Measurements from ENCODE around the gene INPP4A.

The INPP4A gene

GRCh38 chr2:98485453-98485755, 40.7 kb downstream of the INPP4A start:
- Mint-ChIP-seq H3K4me3 (peak overlapping the region; percentile 14), H3K36me3 (no peaks in the 10 kb centered on the region), H3K9me3 (ENCODE audit: low read depth) (no peaks in the 10 kb centered on the region), H3K4me1 (ENCODE audit: low read depth) (peaks cover 96% of the 10 kb centered on the region), H3K27ac (peak overlapping the region; percentile 78), H3K27me3 (no peaks in the 10 kb centered on the region)

- H3K4me1 Mint-ChIP-seq (ENCODE audit: low read depth), result peaks cover 89% of the 10 kb centered on the region
- no peaks in the 10 kb centered on the region for H3K9me3 Mint-ChIP-seq (ENCODE audit: low read depth)
- no peaks in the 10 kb centered on the region for H3K27me3 Mint-ChIP-seq
- peaks cover 2% of the 10 kb centered on the region for H3K36me3 Mint-ChIP-seq
- peak overlapping the region; percentile 67 for H3K27ac Mint-ChIP-seq
- H3K4me3 Mint-ChIP-seq, result peak overlapping the region; percentile 20
Measured at GRCh38 chr2:98486374-98486981, 41.8 kb downstream of the INPP4A start.

GRCh38 chr2:98487101-98487805, 42.6 kb downstream of the INPP4A start:
- peak overlapping the region; percentile 30 for H3K27ac Mint-ChIP-seq
- no peaks in the 10 kb centered on the region for H3K27me3 Mint-ChIP-seq
- peaks cover 90% of the 10 kb centered on the region for H3K4me1 Mint-ChIP-seq (ENCODE audit: low read depth)
- H3K36me3 Mint-ChIP-seq, result peaks cover 4% of the 10 kb centered on the region
- no peak overlapping the region for H3K4me3 Mint-ChIP-seq
- H3K9me3 Mint-ChIP-seq (ENCODE audit: low read depth), result no peaks in the 10 kb centered on the region

- H3K9me3 Mint-ChIP-seq (ENCODE audit: low read depth), result no peaks in the 10 kb centered on the region
- H3K27ac Mint-ChIP-seq, result peak overlapping the region; percentile 41
- peak overlapping the region; percentile 14 for H3K4me3 Mint-ChIP-seq
- no peaks in the 10 kb centered on the region for H3K27me3 Mint-ChIP-seq
- peaks cover 90% of the 10 kb centered on the region for H3K4me1 Mint-ChIP-seq (ENCODE audit: low read depth)
- H3K36me3 Mint-ChIP-seq, result peaks cover 6% of the 10 kb centered on the region
Measured at GRCh38 chr2:98487806-98488189, 43.1 kb downstream of the INPP4A start.

GRCh38 chr2:98488252-98488651, 43.6 kb downstream of the INPP4A start:
- H3K9me3 Mint-ChIP-seq (ENCODE audit: low read depth), result no peaks in the 10 kb centered on the region
- H3K27me3 Mint-ChIP-seq, result no peaks in the 10 kb centered on the region
- H3K36me3 Mint-ChIP-seq, result peaks cover 6% of the 10 kb centered on the region
- peaks cover 90% of the 10 kb centered on the region for H3K4me1 Mint-ChIP-seq (ENCODE audit: low read depth)
- peak overlapping the region; percentile 14 for H3K4me3 Mint-ChIP-seq
- H3K27ac Mint-ChIP-seq, result peak overlapping the region; percentile 41

- H3K9me3 Mint-ChIP-seq (ENCODE audit: low read depth), result no peaks in the 10 kb centered on the region
- peaks cover 8% of the 10 kb centered on the region for H3K36me3 Mint-ChIP-seq
- H3K27ac Mint-ChIP-seq, result no peak overlapping the region
- peaks cover 80% of the 10 kb centered on the region for H3K4me1 Mint-ChIP-seq (ENCODE audit: low read depth)
- H3K4me3 Mint-ChIP-seq, result no peak overlapping the region
- no peaks in the 10 kb centered on the region for H3K27me3 Mint-ChIP-seq
Measured at GRCh38 chr2:98489486-98489885, 44.8 kb downstream of the INPP4A start.

- H3K36me3 Mint-ChIP-seq, result peaks cover 12% of the 10 kb centered on the region
- H3K4me3 Mint-ChIP-seq, result no peak overlapping the region
- H3K27ac Mint-ChIP-seq, result peak overlapping the region; percentile 61
- no peaks in the 10 kb centered on the region for H3K9me3 Mint-ChIP-seq (ENCODE audit: low read depth)
- no peaks in the 10 kb centered on the region for H3K27me3 Mint-ChIP-seq
- peaks cover 72% of the 10 kb centered on the region for H3K4me1 Mint-ChIP-seq (ENCODE audit: low read depth)
Measured at GRCh38 chr2:98489971-98490962, 45.6 kb downstream of the INPP4A start.

- Mint-ChIP-seq H3K9me3 (ENCODE audit: low read depth) (peaks cover 5% of the 10 kb centered on the region), H3K4me1 (ENCODE audit: low read depth) (peaks cover 57% of the 10 kb centered on the region), H3K36me3 (peaks cover 25% of the 10 kb centered on the region), H3K27me3 (no peaks in the 10 kb centered on the region), H3K4me3 (no peak overlapping the region), H3K27ac (peak overlapping the region; percentile 75)
Measured at GRCh38 chr2:98492441-98492840, 47.8 kb downstream of the INPP4A start.

GRCh38 chr2:98494699-98495098, 50.0 kb downstream of the INPP4A start:
- H3K4me3 Mint-ChIP-seq, result no peak overlapping the region
- H3K27ac Mint-ChIP-seq, result no peak overlapping the region
- H3K4me1 Mint-ChIP-seq (ENCODE audit: low read depth), result peaks cover 54% of the 10 kb centered on the region
- peaks cover 32% of the 10 kb centered on the region for H3K36me3 Mint-ChIP-seq
- H3K9me3 Mint-ChIP-seq (ENCODE audit: low read depth), result peaks cover 5% of the 10 kb centered on the region
- no peaks in the 10 kb centered on the region for H3K27me3 Mint-ChIP-seq

- no peaks in the 10 kb centered on the region for H3K27me3 Mint-ChIP-seq
- H3K36me3 Mint-ChIP-seq, result peaks cover 30% of the 10 kb centered on the region
- H3K27ac Mint-ChIP-seq, result no peak overlapping the region
- no peak overlapping the region for H3K4me3 Mint-ChIP-seq
- H3K4me1 Mint-ChIP-seq (ENCODE audit: low read depth), result peaks cover 58% of the 10 kb centered on the region
- peaks cover 5% of the 10 kb centered on the region for H3K9me3 Mint-ChIP-seq (ENCODE audit: low read depth)
Measured at GRCh38 chr2:98496750-98497493, 52.3 kb downstream of the INPP4A start.

GRCh38 chr2:98498703-98499440, 54.2 kb downstream of the INPP4A start:
- H3K27me3 Mint-ChIP-seq, result no peaks in the 10 kb centered on the region
- H3K4me3 Mint-ChIP-seq, result no peak overlapping the region
- H3K4me1 Mint-ChIP-seq (ENCODE audit: low read depth), result peaks cover 62% of the 10 kb centered on the region
- H3K36me3 Mint-ChIP-seq, result peaks cover 26% of the 10 kb centered on the region
- H3K9me3 Mint-ChIP-seq (ENCODE audit: low read depth), result peaks cover 5% of the 10 kb centered on the region
- H3K27ac Mint-ChIP-seq, result peak overlapping the region; percentile 52

GRCh38 chr2:98500561-98500960, 55.9 kb downstream of the INPP4A start:
- Mint-ChIP-seq H3K36me3 (peaks cover 18% of the 10 kb centered on the region), H3K27me3 (no peaks in the 10 kb centered on the region), H3K27ac (peak overlapping the region; percentile 76), H3K4me1 (ENCODE audit: low read depth) (peaks cover 79% of the 10 kb centered on the region), H3K4me3 (no peak overlapping the region), H3K9me3 (ENCODE audit: low read depth) (peaks cover 5% of the 10 kb centered on the region)

- H3K36me3 Mint-ChIP-seq, result peaks cover 14% of the 10 kb centered on the region
- peak overlapping the region; percentile 13 for H3K27ac Mint-ChIP-seq
- peaks cover 5% of the 10 kb centered on the region for H3K9me3 Mint-ChIP-seq (ENCODE audit: low read depth)
- no peaks in the 10 kb centered on the region for H3K27me3 Mint-ChIP-seq
- peaks cover 85% of the 10 kb centered on the region for H3K4me1 Mint-ChIP-seq (ENCODE audit: low read depth)
- no peak overlapping the region for H3K4me3 Mint-ChIP-seq
Measured at GRCh38 chr2:98501223-98501622, 56.6 kb downstream of the INPP4A start.

GRCh38 chr2:98501876-98502275, 57.2 kb downstream of the INPP4A start:
- H3K27ac Mint-ChIP-seq, result peak overlapping the region; percentile 62
- H3K4me3 Mint-ChIP-seq, result no peak overlapping the region
- H3K36me3 Mint-ChIP-seq, result peaks cover 11% of the 10 kb centered on the region
- H3K27me3 Mint-ChIP-seq, result no peaks in the 10 kb centered on the region
- no peaks in the 10 kb centered on the region for H3K9me3 Mint-ChIP-seq (ENCODE audit: low read depth)
- H3K4me1 Mint-ChIP-seq (ENCODE audit: low read depth), result peaks cover 87% of the 10 kb centered on the region
